Stimulated activated CD4-positive, alpha-beta T cell treated with anti-CD3 and anti-CD28 coated beads, Interleukin-1b, Interleukin-23, amount 100 ng/mL, for 24 hours (primary cell): ENCODE results near the gene NUBPL.

Experiments
- DNase-seq, 4 experiments: peaks; one replicate each; pipeline ENCODE4 v3.0.0-alpha.2; 2020; ENCODE audit warnings: low read depth in 4 of 4, low spot score in 1 of 4

NUBPL gene

GRCh38 chr14:31561155-31561846 lies at the start of gene NUBPL:
NUBPL (plus strand) TSS chr14:31561404; CDS start chr14:31561440, 36 bp downstream.
- peak; percentile 89 to 97 (median 94) for DNase-seq

- DNase-seq, result no peak
Observed at GRCh38 chr14:31527087-31527486, 34.1 kb upstream of the NUBPL start.

GRCh38 chr14:31527546-31527945 lies 33.7 kb upstream of the NUBPL start:
- DNase-seq, result no peak

GRCh38 chr14:31529053-31529452 lies 32.2 kb upstream of the NUBPL start:
- no peak for DNase-seq

GRCh38 chr14:31530136-31530535 lies 31.1 kb upstream of the NUBPL start:
- DNase-seq, result no peak

GRCh38 chr14:31536201-31536960 lies 24.8 kb upstream of the NUBPL start:
- no peak for DNase-seq

GRCh38 chr14:31541702-31542101 lies 19.5 kb upstream of the NUBPL start:
- no peak for DNase-seq

- DNase-seq, result no peak
Observed at GRCh38 chr14:31543969-31544799, 17.0 kb upstream of the NUBPL start.

GRCh38 chr14:31544816-31545215 lies 16.4 kb upstream of the NUBPL start:
- DNase-seq, result no peak

GRCh38 chr14:31545328-31545727 lies 15.9 kb upstream of the NUBPL start:
- DNase-seq, result no peak

GRCh38 chr14:31549817-31550216 lies 11.4 kb upstream of the NUBPL start:
- no peak for DNase-seq

- DNase-seq, result no peak
Observed at GRCh38 chr14:31550589-31550988, 10.6 kb upstream of the NUBPL start.

GRCh38 chr14:31556191-31556590 lies 5.0 kb upstream of the NUBPL start:
- DNase-seq, result no peak

- no peak for DNase-seq
Observed at GRCh38 chr14:31559939-31560338, 1.3 kb upstream of the NUBPL start.

GRCh38 chr14:31560759-31561154 lies 447 bp upstream of the NUBPL start:
- DNase-seq, result no peak

- no peak for DNase-seq
Observed at GRCh38 chr14:31564194-31564593, 3.0 kb downstream of the NUBPL start.

GRCh38 chr14:31566456-31566855 lies 5.3 kb downstream of the NUBPL start:
- no peak for DNase-seq

- no peak for DNase-seq
Observed at GRCh38 chr14:31567655-31568054, 6.5 kb downstream of the NUBPL start.

GRCh38 chr14:31568161-31568560 lies 7.0 kb downstream of the NUBPL start:
- no peak for DNase-seq

GRCh38 chr14:31568671-31569070 lies 7.5 kb downstream of the NUBPL start:
- DNase-seq, result no peak

GRCh38 chr14:31572955-31573354 lies 11.8 kb downstream of the NUBPL start:
- no peak for DNase-seq

- no peak for DNase-seq
Observed at GRCh38 chr14:31576949-31577348, 15.7 kb downstream of the NUBPL start.
